ENCODE data around the gene PGR.

DNA sequence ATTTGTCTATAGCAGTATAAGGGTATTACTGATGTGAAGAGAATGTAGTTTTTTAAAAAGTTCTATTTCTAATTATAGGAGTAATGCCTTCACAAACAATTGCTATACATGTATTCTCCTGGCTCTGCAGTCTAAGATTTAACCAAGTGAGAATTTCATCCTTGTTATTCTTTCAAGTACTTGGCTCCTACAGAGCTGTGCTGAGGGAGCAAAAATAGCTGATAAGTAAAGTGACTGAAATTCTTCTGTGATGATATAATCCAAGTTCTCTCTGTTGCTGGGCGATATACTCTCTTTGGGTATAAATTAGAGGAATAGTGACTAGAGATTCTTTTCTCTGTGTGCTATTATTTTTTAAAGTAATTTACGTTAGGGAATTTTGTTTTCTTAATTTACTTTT is 68.0 kb downstream of the PGR start:
- no peak for TF ChIP-seq EZH2 (IDR thresholded peaks at IDR 0.05; ENCODE audit: borderline replicate concordance, low read depth, low read length, severe bottlenecking)
- TF ChIP-seq, protein P1, sequence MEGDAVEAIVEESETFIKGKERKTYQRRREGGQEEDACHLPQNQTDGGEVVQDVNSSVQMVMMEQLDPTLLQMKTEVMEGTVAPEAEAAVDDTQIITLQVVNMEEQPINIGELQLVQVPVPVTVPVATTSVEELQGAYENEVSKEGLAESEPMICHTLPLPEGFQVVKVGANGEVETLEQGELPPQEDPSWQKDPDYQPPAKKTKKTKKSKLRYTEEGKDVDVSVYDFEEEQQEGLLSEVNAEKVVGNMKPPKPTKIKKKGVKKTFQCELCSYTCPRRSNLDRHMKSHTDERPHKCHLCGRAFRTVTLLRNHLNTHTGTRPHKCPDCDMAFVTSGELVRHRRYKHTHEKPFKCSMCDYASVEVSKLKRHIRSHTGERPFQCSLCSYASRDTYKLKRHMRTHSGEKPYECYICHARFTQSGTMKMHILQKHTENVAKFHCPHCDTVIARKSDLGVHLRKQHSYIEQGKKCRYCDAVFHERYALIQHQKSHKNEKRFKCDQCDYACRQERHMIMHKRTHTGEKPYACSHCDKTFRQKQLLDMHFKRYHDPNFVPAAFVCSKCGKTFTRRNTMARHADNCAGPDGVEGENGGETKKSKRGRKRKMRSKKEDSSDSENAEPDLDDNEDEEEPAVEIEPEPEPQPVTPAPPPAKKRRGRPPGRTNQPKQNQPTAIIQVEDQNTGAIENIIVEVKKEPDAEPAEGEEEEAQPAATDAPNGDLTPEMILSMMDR (IDR thresholded peaks at IDR 0.05; ENCODE audit: borderline replicate concordance, extremely low read depth, low read length, poor library complexity, severe bottlenecking), result no peak
